HepG2 (cell line): ENCODE data around the gene CADPS2. TPM values are rescaled to one million over a fixed set of nuclear protein-coding genes. Genes with fewer than 3 reads are reported as not detected.

Experiments
- ATAC-seq: fragments of 200-7000 bp; cut with Tn5 transposase; 3 replicates; pipeline ENCODE4 v1.9.1; 2020; ENCODE audit warnings: mild to moderate bottlenecking, moderate library complexity
- BruUV-seq: library from RNA; stranded (reverse); fragments of 400-500 nt; replicated peaks from 2 replicates; lab custom pipeline; 2021; lab: Mats Ljungman, UMichigan
- CTCF ChIA-PET: fragments of 300-600 bp; formaldehyde crosslinking; extraction: SDS; loops from one replicate; lab custom pipeline; 2021; ENCODE audit warnings: low total read pairs, inconsistent platforms, low intra/inter-chr PET ratio; lab: Yijun Ruan, JAX
- POLR2A ChIA-PET: fragments of 350-600 bp; sonication (Branson Sonifier 250); formaldehyde crosslinking; loops from one replicate; lab custom pipeline; 2020; ENCODE audit warnings: antibody characterized with exemption, inconsistent platforms; lab: Yijun Ruan, JAX
- DNase-seq: peaks from one replicate; pipeline ENCODE4 v3.0.0-alpha.2; 2015; ENCODE audit warnings: low spot score
- FAIRE-seq: peaks from 3 replicates; lab custom pipeline; 2011; peaks lifted over from hg19 to GRCh38; lab: Jason Lieb, UNC
- H2AFZ ChIP-seq: one replicate; pipeline ENCODE4 v1.6.1; 2011; ENCODE audit warnings: low read length, inconsistent platforms
- H3K27ac ChIP-seq: fragments of 300-600 bp; 3 replicates; pipeline ENCODE4 v1.8.0; 2011; ENCODE audit warnings: mixed run types, mild to moderate bottlenecking, mixed read lengths, low read length, inconsistent platforms; ENCODE audit not compliant: insufficient read depth; ENCODE audit errors: extremely low read length
- H3K27me3 ChIP-seq, 2 experiments: fragments of 200-600 bp in 1 of 2; 2 replicates in 1 of 2; 3 replicates in 1 of 2; pipeline versions ENCODE4 v1.6.0 to v1.8.0; 2011; ENCODE audit warnings: low read length in 2 of 2, mild to moderate bottlenecking in 2 of 2, moderate library complexity in 2 of 2, inconsistent platforms in 1 of 2; ENCODE audit not compliant: insufficient read depth in 2 of 2, control insufficient read depth in 1 of 2
- H3K36me3 ChIP-seq, 2 experiments: fragments of 200-600 bp in 1 of 2; replicated peaks in 1 of 2; 2 replicates in 1 of 2; 3 replicates in 1 of 2; pipeline versions ENCODE4 v1.5.1 to v1.8.0; 2011; ENCODE audit warnings: low read length in 2 of 2, inconsistent platforms in 1 of 2; ENCODE audit not compliant: insufficient read depth in 2 of 2, control insufficient read depth in 1 of 2
- H3K4me1 ChIP-seq: 2 replicates; pipeline ENCODE4 v1.5.1; 2012; ENCODE audit warnings: low read length, inconsistent platforms; ENCODE audit not compliant: insufficient read depth
- H3K4me2 ChIP-seq: 2 replicates; pipeline ENCODE4 v1.6.0; 2011; ENCODE audit warnings: low read depth, low read length, inconsistent platforms
- H3K4me3 ChIP-seq, 3 experiments: fragments of 200-600 bp in 1 of 3; sonication (generic), shearing (Covaris generic) in 1 of 3; replicated peaks in 1 of 3; 2 replicates each; pipeline ENCODE4 v1.5.1; 2011 to 2016; ENCODE audit warnings: low read length in 3 of 3, inconsistent platforms in 2 of 3, low read depth in 2 of 3, mild to moderate bottlenecking in 2 of 3, control low read depth in 1 of 3, mixed read lengths in 1 of 3; ENCODE audit not compliant: insufficient read depth in 1 of 3
- H3K79me2 ChIP-seq: one replicate; pipeline ENCODE4 v1.6.1; 2011; ENCODE audit warnings: low read length, inconsistent platforms; ENCODE audit not compliant: insufficient read depth
- H3K9ac ChIP-seq: 2 replicates; pipeline ENCODE4 v1.6.0; 2011; ENCODE audit warnings: mild to moderate bottlenecking, low read depth, low read length, inconsistent platforms; ENCODE audit not compliant: insufficient read depth
- H3K9me3 ChIP-seq: 2 replicates; pipeline ENCODE4 v1.5.1; 2012; ENCODE audit warnings: mild to moderate bottlenecking, low read length
- H4K20me1 ChIP-seq: 2 replicates; pipeline ENCODE4 v1.6.0; 2011; ENCODE audit warnings: inconsistent platforms, mild to moderate bottlenecking, low read length, moderate library complexity; ENCODE audit not compliant: insufficient read depth
- AHDC1 ChIP-seq: sonication (generic); formaldehyde crosslinking; IDR thresholded peaks from 2 replicates; pipeline ENCODE4 v1.5.1; 2020; ENCODE audit warnings: mild to moderate bottlenecking, missing genetic modification reagents, borderline replicate concordance
- ATAD3A ChIP-seq: sonication (generic); formaldehyde crosslinking; IDR thresholded peaks from 2 replicates; pipeline ENCODE4 v1.4.0; 2020; ENCODE audit warnings: missing genetic modification reagents
- ELF1 ChIP-seq: sonication (generic); formaldehyde crosslinking; IDR thresholded peaks from 2 replicates; pipeline ENCODE4 v1.4.0; 2020; ENCODE audit warnings: missing genetic modification reagents
- HHEX ChIP-seq: IDR thresholded peaks from 2 replicates; pipeline ENCODE4 v1.6.1; 2016; ENCODE audit warnings: control low read depth
- MYNN ChIP-seq: sonication (generic); formaldehyde crosslinking; IDR thresholded peaks from 2 replicates; pipeline ENCODE4 v1.4.0; 2020; ENCODE audit warnings: mild to moderate bottlenecking, low read depth, missing genetic modification reagents
- NONO ChIP-seq, 2 experiments: fragments of 450-650 bp in 1 of 2; sonication (generic) in 1 of 2; formaldehyde crosslinking in 1 of 2; IDR thresholded peaks in 1 of 2; conservative IDR thresholded peaks in 1 of 2; 2 replicates each; pipeline versions ENCODE4 v1.6.1 to v1.8.0; 2017 to 2022; ENCODE audit warnings: mild to moderate bottlenecking in 1 of 2, missing genetic modification reagents in 1 of 2, moderate library complexity in 1 of 2
- ZNF562 ChIP-seq: sonication (generic); formaldehyde crosslinking; IDR thresholded peaks from 2 replicates; pipeline ENCODE4 v1.8.0; 2022; ENCODE audit warnings: missing genetic modification reagents, borderline replicate concordance
- WGBS: methylation state at CpG from one replicate; pipeline ENCODE4 v1.1.6; 2017; ENCODE audit warnings: low lambda C conversion rate; 5-methylcytosine and 5-hydroxymethylcytosine counted together
- in situ Hi-C: cut with HindIII; loops from 2 replicates; pipeline ENCODE4 v1.10.0; 2017; ENCODE audit warnings: low pct_unique_long_range_greater_than_20kb; ENCODE audit not compliant: extremely low pct_ligation_motif_present
- intact Hi-C: fragments of 100-400 bp; cut with micrococcal nuclease; formaldehyde crosslinking; loops from one replicate; pipeline ENCODE4 v1.10.0; 2022; ENCODE audit not compliant: unreplicated experiment
- polyA plus RNA-seq, 8 experiments: library from polyadenylated mRNA; depleted of rRNA in 3 of 8; stranded (reverse) in 7 of 8; unstranded in 1 of 8; fragments of >200 nt; fragmentation: Illumina TruSeq in 4 of 8; extraction: Trizol in 4 of 8; gene quantifications; 2 replicates each; pipeline versions ENCODE4 v1.2.1 to v1.2.3, GENCODE V29; 2011 to 2016; ENCODE audit warnings: low read depth in 4 of 8, missing spikeins in 1 of 8, mixed read lengths in 1 of 8; ENCODE audit not compliant: insufficient read depth in 1 of 8
- total RNA-seq, 5 experiments: library from RNA; depleted of rRNA; stranded (reverse); fragments of >200 nt; fragmentation: Illumina TruSeq; extraction: Trizol; gene quantifications; 2 replicates each; pipeline ENCODE4 v1.2.3, GENCODE V29; 2016; ENCODE audit warnings: low read depth in 1 of 5
- TF ChIP-seq, protein P1 (sequence below): IDR thresholded peaks from 2 replicates; pipeline ENCODE4 v1.6.1; 2016; ENCODE audit warnings: low read depth, borderline replicate concordance

CADPS2 gene
- total and polyA plus RNA-seq, 2 of the 13 experiments (the other 11 are each of a cell fraction or from before 2014, with no cell fraction given), result 17.6 to 43.8 TPM

GRCh38 chr7:122438492-122438891 lies 447.8 kb downstream of the CADPS2 start:
- in situ Hi-C loops (no loop called here), intact Hi-C loops (no loop called here)
- no TSS peak for BruUV-seq
- H4K20me1 ChIP-seq, result no peaks in the 10 kb centered on the region; the same call in 1 of the 2 replicates
- DNase-seq (no peak), FAIRE-seq (no peak), ATAC-seq (no peak)
- H3K36me3 ChIP-seq, result no peaks in the 10 kb centered on the region
- ChIA-PET CTCF (no interaction called here), POLR2A (no interaction called here)
- H3K4me3 ChIP-seq, result no peak overlapping the region
- H3K27ac ChIP-seq, result no peak overlapping the region
- no peak overlapping the region for H3K4me2 ChIP-seq
- H2AFZ ChIP-seq, result no peak overlapping the region
- no peak overlapping the region for H3K9ac ChIP-seq
- H3K4me1 ChIP-seq, result peaks cover 8% of the 10 kb centered on the region
- no peaks in the 10 kb centered on the region for H3K27me3 ChIP-seq
- TF ChIP-seq ZNF562 (CRISPR knock-in tag), result no peak
- TF ChIP-seq ATAD3A (CRISPR knock-in tag), result no peak
- TF ChIP-seq, protein P1, sequence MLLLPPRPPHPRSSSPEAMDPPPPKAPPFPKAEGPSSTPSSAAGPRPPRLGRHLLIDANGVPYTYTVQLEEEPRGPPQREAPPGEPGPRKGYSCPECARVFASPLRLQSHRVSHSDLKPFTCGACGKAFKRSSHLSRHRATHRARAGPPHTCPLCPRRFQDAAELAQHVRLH (CRISPR knock-in tag), result no peak
- no peaks in the 10 kb centered on the region for H3K79me2 ChIP-seq
- WGBS, result 96% methylated on average over 1 of the region's 1 CpG
- H3K9me3 ChIP-seq, result no peaks in the 10 kb centered on the region

DNA sequence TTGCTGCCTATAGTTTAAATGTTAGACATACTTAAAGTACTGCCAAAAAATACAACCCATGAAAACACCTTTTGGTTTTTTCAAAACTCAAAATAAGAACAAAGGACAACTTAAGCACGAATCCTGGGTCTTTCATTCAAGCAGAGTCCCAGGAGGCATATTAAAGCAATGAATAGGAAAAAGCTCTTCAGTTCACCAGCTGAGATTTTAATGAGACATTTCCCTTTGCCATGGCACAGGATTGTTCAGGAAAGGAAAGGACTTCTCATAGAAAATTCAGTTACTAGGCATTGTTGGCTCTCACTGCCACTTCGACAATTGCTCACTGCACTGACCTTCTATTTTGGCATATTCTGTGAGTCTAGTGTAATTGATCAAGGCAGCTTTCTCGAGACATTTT lies 448.3 kb downstream of the CADPS2 start:
- in situ Hi-C loops, result no loop called here
- H3K36me3 ChIP-seq, result no peaks in the 10 kb centered on the region

More for the DNA sequence above, 448.3 kb downstream of the CADPS2 start:
- Histone ChIP-seq H4K20me1 (no peaks in the 10 kb centered on the region; the same call in 1 of the 2 replicates), H3K4me3 (no peak overlapping the region), H3K9me3 (no peaks in the 10 kb centered on the region), H3K79me2 (no peaks in the 10 kb centered on the region), H3K27me3 (no peaks in the 10 kb centered on the region), H3K9ac (no peak overlapping the region), H3K4me2 (no peak overlapping the region), H2AFZ (no peak overlapping the region), H3K27ac (no peak overlapping the region), H3K4me1 (peaks cover 10% of the 10 kb centered on the region)
- 93% methylated on average over 3 of the region's 3 CpGs for WGBS
- CTCF ChIA-PET, result no interaction called here
- intact Hi-C loops, result no loop called here
- no peak for FAIRE-seq
- no peak for DNase-seq
- POLR2A ChIA-PET, result no interaction called here
- TF ChIP-seq NONO (IDR thresholded peaks at IDR 0.05) (no peak), NONO (CRISPR knock-in tag; conservative IDR thresholded peaks at IDR 0.05) (no peak), ELF1 (no peak), HHEX (CRISPR knock-in tag) (no peak), MYNN (CRISPR knock-in tag) (no peak), AHDC1 (CRISPR knock-in tag) (no peak)
- no peak for ATAC-seq
- BruUV-seq, result no TSS peak
